AG20443 (cell line): ENCODE measurements around the gene IKZF3.
"Not testable (repeated sequence)": the region's sequence is repeated elsewhere in the genome, so short reads cannot be mapped to it uniquely, and the experiment has no call there.

Source experiments
- DNase-seq: peaks from one replicate; pipeline ENCODE4 v3.0.0; 2012; ENCODE audit warnings: low spot score, mixed read lengths

Gene IKZF3

DNA sequence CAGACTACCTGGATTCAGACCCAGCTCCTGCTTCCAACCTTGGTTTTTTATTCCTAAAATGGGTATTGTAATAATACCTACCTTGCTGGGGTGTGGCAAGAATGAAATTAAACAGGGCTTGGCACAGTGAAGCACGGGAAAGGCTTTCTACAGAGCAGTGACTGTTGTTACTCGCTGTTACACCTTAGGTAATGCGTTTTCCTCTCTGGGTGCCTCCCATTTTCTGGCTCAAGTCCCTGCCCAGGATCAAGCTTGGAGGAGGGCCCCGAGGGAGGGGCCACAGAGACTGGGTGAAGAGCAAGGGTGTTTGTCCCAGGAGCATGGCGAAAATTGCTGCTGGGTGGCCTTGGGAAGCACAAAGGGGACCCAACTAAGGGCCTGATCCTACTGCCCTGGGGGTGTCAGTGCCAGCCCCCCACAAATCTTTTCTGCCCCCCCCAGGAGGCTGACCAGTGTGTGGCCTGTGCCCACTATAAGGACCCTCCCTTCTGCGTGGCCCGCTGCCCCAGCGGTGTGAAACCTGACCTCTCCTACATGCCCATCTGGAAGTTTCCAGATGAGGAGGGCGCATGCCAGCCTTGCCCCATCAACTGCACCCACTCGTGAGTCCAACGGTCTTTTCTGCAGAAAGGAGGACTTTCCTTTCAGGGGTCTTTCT is 147.1 kb downstream of the IKZF3 start:
- no peak for DNase-seq

GRCh38 chr17:39716073-39716818 is 147.9 kb downstream of the IKZF3 start:
- no peak for DNase-seq

DNA sequence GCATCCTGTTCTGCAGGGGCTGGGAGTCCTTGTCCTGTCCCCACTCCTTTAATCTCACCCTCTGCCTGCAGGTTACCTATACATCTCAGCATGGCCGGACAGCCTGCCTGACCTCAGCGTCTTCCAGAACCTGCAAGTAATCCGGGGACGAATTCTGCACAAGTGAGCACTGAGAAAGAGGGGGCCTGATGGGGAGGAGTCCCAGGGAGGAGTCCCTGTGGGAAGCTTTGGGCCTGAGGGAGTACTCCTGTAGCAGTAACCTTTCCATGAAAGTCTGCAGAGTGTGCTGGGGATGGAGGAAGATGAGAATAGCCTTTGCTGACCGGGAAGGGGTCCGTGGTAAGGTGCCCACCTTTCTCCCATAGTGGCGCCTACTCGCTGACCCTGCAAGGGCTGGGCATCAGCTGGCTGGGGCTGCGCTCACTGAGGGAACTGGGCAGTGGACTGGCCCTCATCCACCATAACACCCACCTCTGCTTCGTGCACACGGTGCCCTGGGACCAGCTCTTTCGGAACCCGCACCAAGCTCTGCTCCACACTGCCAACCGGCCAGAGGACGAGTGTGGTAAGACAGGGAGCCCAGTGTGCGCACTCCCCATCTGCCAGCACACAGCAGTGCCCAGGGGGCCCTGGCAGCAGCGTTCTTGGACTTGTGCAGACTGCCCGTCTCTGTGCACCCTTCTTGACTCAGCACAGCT is 148.6 kb downstream of the IKZF3 start:
- DNase-seq: no peak

DNA sequence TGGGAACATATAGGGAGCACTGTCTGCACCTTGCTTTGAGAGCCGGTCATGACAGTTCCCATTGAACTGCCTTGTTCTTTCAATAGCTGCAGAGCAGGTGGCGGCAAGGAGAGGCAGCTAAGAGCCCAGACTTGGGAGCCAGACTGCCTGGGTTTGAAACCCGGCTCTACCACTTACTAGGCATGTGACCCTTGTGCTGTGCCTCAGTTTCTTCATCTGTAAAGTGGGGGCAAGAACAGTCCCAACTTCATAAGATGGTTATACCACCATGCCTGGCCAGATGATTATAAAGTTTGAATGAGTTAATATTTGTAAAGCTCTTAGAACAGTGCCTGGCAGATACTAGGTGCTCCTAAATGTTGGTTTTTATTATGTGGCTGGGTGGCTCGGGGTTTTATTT is 149.9 kb downstream of the IKZF3 start:
- DNase-seq: no peak

DNA sequence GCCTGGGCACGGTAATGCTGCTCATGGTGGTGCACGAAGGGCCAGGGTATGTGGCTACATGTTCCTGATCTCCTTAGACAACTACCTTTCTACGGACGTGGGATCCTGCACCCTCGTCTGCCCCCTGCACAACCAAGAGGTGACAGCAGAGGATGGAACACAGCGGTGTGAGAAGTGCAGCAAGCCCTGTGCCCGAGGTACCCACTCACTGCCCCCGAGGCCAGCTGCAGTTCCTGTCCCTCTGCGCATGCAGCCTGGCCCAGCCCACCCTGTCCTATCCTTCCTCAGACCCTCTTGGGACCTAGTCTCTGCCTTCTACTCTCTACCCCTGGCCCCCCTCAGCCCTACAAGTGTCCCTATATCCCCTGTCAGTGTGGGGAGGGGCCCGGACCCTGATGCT is 152.3 kb downstream of the IKZF3 start:
- no peak for DNase-seq

DNA sequence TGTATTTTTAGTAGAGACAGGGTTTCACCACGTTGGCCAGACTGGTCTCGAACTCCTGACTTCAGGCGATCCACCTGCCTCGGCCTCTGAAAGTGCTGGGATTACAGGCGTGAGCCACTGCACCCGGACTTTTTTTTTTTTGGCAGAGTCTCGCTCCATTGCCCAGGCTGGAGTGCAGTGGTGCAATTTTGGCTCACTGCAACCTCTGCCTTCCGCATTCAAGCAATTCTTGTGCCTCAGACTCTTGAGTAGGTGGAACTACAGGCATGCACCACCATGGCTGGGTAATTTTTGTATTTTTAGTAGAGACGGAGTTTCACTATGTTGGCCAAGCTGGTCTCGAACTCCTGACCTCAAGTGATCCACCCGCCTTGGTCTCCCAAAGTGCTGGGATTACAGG is 153.0 kb downstream of the IKZF3 start:
- not testable (repeated sequence) for DNase-seq

- DNase-seq: no peak
These were observed 153.8 kb downstream of the IKZF3 start for GRCh38 chr17:39709998-39710964.

- DNase-seq: no peak
These were observed 154.7 kb downstream of the IKZF3 start for GRCh38 chr17:39709319-39709997.
